GM19372 (cell line): ENCODE data around the gene FLRT2.

Experiments
- ATAC-seq: cut with Tn5 transposase; IDR thresholded peaks from one replicate; pipeline ENCODE4 v1.9.1; 2021; ENCODE audit warnings: mild to moderate bottlenecking, low read depth, moderate library complexity; ENCODE audit not compliant: unreplicated experiment

The FLRT2 gene

GRCh38 chr14:85529803-85530574 is at the start of gene FLRT2:
Gene FLRT2, plus strand, starts transcription at chr14:85530144. Its CDS starts 91,371 bp downstream, at chr14:85621515.
- ATAC-seq, result no peak

- no peak for ATAC-seq
These were observed 48.5 kb upstream of the FLRT2 start for GRCh38 chr14:85481471-85481870.

- no peak for ATAC-seq
These were observed 47.4 kb upstream of the FLRT2 start for GRCh38 chr14:85482552-85482951.

- ATAC-seq, result no peak
These were observed 46.9 kb upstream of the FLRT2 start for GRCh38 chr14:85483037-85483436.

- no peak for ATAC-seq
These were observed 46.3 kb upstream of the FLRT2 start for GRCh38 chr14:85483652-85484051.

- no peak for ATAC-seq
These were observed 42.7 kb upstream of the FLRT2 start for GRCh38 chr14:85487215-85487614.

GRCh38 chr14:85501751-85502150 is 28.2 kb upstream of the FLRT2 start:
- no peak for ATAC-seq

- no peak for ATAC-seq
These were observed 21.1 kb upstream of the FLRT2 start for GRCh38 chr14:85508863-85509262.

GRCh38 chr14:85512451-85512850 is 17.5 kb upstream of the FLRT2 start:
- no peak for ATAC-seq

GRCh38 chr14:85514487-85514886 is 15.5 kb upstream of the FLRT2 start:
- ATAC-seq, result no peak

- no peak for ATAC-seq
These were observed 13.5 kb upstream of the FLRT2 start for GRCh38 chr14:85516239-85517113.

GRCh38 chr14:85517114-85517688 is 12.7 kb upstream of the FLRT2 start:
- no peak for ATAC-seq

GRCh38 chr14:85519661-85520305 is 10.2 kb upstream of the FLRT2 start:
- no peak for ATAC-seq

- ATAC-seq, result no peak
These were observed 9.4 kb upstream of the FLRT2 start for GRCh38 chr14:85520581-85520980.

- no peak for ATAC-seq
These were observed 6.3 kb upstream of the FLRT2 start for GRCh38 chr14:85523624-85524023.

GRCh38 chr14:85527006-85527405 is 2.9 kb upstream of the FLRT2 start:
- no peak for ATAC-seq

- ATAC-seq, result no peak
These were observed 2.4 kb upstream of the FLRT2 start for GRCh38 chr14:85527445-85528035.

- no peak for ATAC-seq
These were observed 1.7 kb upstream of the FLRT2 start for GRCh38 chr14:85528080-85528896.

- no peak for ATAC-seq
These were observed 880 bp upstream of the FLRT2 start for GRCh38 chr14:85528897-85529631.
